NCI-H146 treated with DMSO at 0.1 percent for 48 hours (cell line): ENCODE measurements around the gene ACLY.
"Not testable (repeated sequence)": the region's sequence is repeated elsewhere in the genome, so short reads cannot be mapped to it uniquely, and the experiment has no call there.

Experiments used
- DNase-seq: peaks from one replicate; lab custom pipeline; 2025; ENCODE audit not compliant: unreplicated experiment; lab: John Stamatoyannopoulos, UW

ACLY gene

GRCh38 chr17:41912925-41913324 lies 5.8 kb downstream of the ACLY start:
- DNase-seq, result no peak

GRCh38 chr17:41910701-41911391 lies 7.9 kb downstream of the ACLY start:
- DNase-seq, result no peak

- no peak for DNase-seq
Observed at GRCh38 chr17:41909088-41909487, 9.7 kb downstream of the ACLY start.

DNA sequence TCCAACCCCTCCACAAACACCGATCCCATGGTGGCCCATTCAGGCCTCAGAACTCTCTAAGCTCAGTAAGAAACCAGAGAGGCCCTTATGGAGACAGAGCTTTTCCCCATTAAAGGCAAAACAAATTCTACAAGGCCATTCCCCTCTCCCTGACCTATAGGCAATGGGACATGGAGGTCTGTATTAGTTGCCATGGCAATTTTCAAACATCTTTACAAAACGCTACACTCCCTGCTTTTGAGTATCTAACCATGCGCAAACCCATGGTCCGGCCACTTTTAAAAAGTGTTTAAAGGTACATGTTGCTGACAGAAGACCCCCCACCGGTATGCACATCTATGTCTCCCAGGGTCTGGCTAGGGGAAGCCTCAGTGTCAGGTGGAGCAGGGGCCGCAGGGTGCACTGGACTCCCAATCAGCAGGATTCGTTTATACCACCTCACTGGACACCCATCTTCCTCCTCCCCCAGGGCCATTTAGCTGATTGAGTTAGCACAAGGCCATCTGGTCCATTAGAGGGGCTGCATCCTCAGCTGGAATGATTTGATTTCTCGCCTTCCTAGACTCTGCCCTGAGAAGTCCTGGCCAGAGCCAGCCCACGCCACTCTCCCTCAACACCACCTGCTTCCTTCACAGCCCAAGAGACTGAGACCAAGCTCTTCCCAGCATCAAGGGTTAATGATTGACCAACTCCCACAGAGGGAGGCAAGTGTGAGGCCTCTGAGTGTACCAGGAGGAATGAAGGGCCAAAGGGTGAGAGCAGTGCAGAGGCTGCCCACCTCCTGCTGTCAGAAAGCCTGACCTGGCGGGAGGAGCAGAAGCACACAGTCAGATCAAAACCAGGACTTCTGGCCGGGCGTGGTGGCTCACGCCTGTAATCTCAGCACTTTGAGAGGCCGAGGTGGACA lies 10.9 kb downstream of the ACLY start:
- DNase-seq, result no peak

DNA sequence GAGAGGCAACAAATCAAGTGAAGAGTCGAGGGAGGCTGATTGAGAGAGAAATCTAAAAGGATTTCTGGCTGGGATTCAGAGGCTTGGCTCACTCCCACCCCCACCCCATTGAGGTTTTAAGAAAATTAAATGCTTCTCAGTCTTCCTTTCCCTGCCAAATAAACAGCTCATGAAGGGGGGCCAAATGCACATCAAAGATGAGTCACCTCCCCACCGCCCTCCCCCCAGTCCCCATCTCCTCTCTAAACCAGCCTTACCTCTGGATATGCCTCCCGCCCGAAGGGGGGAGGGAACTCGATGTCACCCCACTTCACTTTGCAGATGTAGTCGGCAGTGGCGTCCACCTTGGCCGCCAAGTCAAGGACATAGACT lies 11.6 kb downstream of the ACLY start:
- DNase-seq, result no peak

GRCh38 chr17:41906465-41907184 lies 12.1 kb downstream of the ACLY start:
- DNase-seq, result no peak

- no peak for DNase-seq
Observed at GRCh38 chr17:41905172-41905571, 13.6 kb downstream of the ACLY start.

GRCh38 chr17:41904242-41904841 lies 14.4 kb downstream of the ACLY start:
- no peak for DNase-seq

DNA sequence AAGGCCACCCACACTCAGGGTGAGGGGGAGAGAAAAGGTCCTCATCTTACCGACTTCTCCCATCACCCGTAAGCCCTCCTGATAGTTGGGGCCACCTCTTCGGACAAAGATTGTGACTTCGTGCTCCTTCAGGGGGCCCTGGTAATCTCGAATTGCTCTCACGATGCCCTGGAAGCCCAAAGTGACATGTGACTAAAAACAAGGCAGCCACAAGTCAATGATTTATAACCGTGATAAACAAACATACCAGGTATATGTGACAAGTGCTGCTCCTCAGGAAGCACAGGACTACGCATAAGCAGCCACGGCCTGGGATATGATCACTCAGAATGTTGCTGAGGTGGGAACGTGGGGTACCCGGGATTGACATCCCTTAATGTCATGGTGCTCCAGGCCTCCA lies 17.1 kb downstream of the ACLY start:
- DNase-seq, result no peak

GRCh38 chr17:41896726-41897125 lies 22.0 kb downstream of the ACLY start:
- DNase-seq, result no peak

DNA sequence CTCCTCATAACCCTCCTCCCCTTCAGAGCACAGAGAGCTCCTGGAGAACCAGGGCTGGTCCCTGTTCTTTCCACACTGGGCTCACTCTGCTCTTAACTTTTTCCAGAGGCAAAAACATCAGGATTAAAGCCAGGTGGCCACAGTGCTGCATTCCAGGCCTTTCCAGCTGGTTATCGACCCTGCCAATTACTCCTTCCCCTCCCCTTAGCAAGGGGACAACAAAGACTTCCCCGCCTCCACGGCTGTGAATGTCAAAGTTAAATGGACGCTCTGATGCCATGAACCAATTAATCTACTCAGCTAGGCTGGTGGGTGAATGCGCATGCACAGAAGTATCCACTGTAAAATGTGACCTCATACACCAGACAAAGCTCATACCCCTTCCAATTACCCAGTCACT lies 23.1 kb downstream of the ACLY start:
- DNase-seq, result no peak

DNA sequence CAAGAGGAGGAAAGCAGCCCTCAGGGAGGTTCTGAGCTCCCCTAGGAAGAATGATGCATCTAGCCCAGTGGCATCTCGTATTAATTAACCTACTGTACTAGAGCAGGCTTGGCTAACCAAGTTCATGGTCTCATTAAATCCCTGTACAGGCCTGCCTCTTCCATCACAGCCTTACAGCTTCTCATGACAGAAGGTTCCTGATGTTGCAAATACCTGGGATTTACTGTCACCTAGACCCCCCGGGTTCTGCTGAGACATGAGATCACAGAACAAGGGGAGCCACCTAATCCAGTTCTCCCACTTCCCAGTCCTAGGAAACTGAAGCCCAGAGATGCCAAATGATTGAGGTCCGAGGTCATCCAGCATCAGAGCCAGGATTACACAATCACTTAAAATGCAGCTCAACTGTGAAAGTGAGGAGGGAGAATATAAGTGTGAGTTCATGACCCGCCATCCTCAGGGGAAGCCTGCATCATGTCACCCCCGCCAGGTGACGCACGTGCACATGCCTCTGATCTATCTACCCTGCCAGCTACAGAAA lies 23.9 kb downstream of the ACLY start:
- DNase-seq, result no peak

DNA sequence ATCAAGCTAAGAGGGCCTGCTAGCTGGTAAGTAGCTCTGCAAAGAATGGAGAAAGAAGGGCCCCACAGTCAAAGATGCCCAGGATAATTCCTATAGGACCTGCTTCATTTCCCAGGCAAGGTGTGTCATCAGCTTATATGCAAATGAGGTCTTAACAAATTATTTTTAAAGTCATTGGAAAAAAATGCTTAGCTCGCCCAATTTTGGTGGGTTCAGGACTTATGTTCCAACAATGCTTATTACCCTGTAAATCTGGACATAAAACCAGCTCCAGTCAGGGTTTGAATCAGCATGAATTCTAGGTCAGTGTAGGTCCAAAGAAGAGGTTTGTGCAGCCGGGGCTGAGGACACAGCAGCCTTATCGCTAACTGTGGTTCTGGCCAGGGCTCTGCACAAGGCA lies 25.4 kb downstream of the ACLY start:
- no peak for DNase-seq

DNA sequence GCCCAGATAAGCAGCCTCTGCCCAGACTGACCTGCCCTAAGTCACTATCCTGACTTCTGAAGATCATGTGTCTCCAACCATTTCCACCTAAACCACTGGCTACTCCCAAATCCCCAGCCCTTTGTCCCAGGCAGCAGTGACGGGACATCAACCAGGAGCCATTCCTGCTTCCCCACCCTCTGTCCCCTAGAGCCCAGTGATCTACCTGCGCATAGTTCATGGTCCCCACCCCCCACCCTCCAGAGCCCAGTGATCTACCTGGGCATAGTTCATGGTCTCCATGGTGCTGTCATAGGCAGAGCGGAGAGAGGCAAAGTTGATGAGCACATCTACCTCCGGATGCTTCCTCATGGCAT lies 26.8 kb downstream of the ACLY start:
- DNase-seq, result no peak

GRCh38 chr17:41891135-41892020 lies 27.4 kb downstream of the ACLY start:
- DNase-seq, result no peak

- DNase-seq, result no peak
Observed at GRCh38 chr17:41888332-41888965, 30.3 kb downstream of the ACLY start.

GRCh38 chr17:41885733-41886132 lies 33.0 kb downstream of the ACLY start:
- no peak for DNase-seq

DNA sequence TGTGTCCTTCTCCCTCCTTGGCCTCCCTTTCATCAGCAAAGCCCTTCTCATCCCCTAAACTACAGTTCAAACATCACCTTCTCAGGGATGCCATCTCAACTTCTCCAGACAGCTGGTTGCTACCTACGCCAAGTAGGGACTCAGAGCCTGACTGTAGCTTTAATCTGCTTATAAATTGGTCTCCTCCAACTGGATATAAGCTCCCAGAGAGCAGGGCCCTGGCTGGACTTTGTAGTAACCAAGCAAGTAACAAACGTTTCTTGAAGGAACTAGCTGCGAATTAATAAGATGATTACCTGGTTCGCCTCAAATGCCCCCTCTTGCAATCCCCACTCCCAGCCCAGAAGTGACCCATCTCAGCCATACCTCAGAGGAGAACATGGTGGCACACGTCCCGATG lies 36.0 kb downstream of the ACLY start:
- no peak for DNase-seq

DNA sequence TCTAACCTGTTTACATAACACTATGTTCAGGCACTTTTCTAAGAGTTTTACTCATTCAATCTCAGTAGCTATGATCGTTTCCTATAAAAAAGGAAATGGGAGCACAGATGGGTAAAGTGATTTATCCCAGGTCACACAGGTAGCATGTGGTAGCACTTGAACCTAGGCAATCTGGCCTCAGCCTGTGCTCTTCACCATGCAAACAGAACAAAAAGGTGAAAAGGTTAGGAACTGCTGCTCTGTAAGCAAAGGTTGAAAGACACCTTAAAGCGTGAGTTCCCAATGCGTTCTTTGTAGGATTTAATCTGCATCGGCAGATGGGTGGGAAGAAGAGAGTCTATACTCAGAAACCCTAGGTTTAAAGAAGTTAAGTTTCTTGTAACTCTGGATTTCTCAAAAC lies 38.6 kb downstream of the ACLY start:
- no peak for DNase-seq

- DNase-seq, result not testable (repeated sequence)
Observed at GRCh38 chr17:41874293-41874670, 44.5 kb downstream of the ACLY start.
